Caki2 (cell line): Measurements from ENCODE around the gene UBXN10. TPM values are rescaled to one million over a fixed set of nuclear protein-coding genes. Genes with fewer than 3 reads are reported as not detected.
"Not testable (repeated sequence)": the region's sequence is repeated elsewhere in the genome, so short reads cannot be mapped to it uniquely, and the experiment has no call there.

ENCODE experiments used
- DNase-seq: peaks from one replicate; pipeline ENCODE4 v3.0.0-alpha.2; 2015; ENCODE audit warnings: low read depth
- in situ Hi-C: cut with HindIII; loops from 2 replicates; pipeline ENCODE4 v1.10.0; 2016; ENCODE audit warnings: low sequenced_read_pairs, low pct_unique_long_range_greater_than_20kb, mixed read lengths
- total RNA-seq: library from RNA; depleted of rRNA; stranded (reverse); fragments of >200 nt; shearing (Covaris generic); gene quantifications from 2 replicates; pipeline ENCODE4 v1.2.3, GENCODE V29; 2014; ENCODE audit warnings: low replicate concordance; rRNA removed

UBXN10 gene
- total RNA-seq, 1 experiment from 2014 or later = not detected

DNA sequence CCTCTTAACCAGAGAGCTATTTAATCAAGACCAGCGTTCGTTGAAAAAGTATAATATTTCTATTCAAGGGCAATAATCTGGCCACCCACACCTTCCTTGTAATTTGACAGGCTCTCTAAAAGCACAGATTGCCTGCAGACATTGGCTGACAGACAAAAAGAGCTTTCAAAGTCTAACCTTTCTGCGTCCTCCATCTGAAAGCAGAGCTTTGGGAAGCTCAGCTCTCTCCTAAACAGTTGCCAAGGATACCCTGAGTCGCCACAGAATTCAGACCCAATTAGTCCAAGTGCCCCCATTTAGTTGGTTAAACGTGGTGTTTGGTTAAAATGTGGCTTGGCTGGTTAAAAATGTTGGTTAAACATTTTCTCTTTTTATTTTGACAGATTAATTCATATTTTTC lies 34.1 kb downstream of the UBXN10 start:
- DNase-seq = no peak
- in situ Hi-C loops = no loop called here

DNA sequence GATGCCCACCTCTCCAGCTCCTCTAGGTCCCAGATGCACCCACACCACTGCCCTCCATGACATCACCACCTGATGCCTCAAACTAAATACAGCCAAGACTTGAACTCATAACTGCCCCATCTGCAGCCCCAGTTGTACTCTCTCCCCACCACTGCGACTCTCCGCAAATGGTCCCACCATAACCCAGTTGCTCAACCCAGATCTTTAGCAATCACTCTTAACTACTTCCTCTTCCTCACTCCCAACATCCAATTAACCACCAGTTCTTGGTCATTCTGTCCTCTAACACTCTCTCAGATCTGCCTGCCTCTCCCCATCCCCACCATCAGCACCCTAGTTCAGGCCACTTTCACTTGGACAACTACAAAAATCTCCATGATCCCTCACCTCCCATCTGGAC lies 37.2 kb downstream of the UBXN10 start:
- no peak for DNase-seq
- in situ Hi-C loops = no loop called here

DNA sequence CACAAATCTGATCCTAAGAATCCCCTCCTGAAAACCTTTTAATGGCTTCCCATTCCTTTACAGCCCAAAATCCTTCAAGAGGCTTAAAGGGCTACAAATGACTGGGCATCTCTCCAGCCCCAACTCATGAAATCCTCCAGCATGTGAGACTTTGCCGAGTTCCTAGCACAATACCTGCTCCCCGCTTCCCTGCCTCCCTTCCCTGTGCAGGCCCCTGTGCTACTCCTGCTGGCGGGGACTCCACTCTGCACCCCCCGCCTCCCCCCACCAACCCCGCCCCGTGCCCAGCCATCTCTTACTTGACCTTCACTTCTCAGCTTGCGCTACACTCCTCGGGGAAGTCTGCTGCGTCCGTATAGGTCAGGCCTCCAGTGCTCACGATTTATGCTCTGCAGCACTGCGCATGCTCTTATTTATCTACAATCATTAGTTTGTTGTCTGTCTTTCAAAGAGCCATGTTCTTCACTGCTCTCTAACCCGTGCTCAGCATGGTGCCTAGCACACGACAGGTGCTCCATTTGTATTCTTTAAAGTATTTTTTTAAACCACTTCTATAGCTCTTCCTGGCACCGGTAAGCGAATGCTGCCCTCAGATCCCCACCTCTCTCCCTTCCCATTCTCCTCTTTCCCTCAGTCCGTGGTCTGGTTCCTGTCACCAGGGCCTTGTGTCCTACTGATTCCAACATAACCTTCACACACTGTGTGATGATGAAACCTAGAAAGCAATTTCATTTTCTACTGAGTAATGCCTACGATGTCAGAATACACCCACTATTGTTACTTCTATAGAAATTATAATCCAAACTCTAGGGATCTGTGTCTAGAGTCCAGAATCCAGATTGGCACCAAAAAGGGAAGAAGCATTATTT lies 37.9 kb downstream of the UBXN10 start:
- no peak for DNase-seq
- in situ Hi-C loops = no loop called here

DNA sequence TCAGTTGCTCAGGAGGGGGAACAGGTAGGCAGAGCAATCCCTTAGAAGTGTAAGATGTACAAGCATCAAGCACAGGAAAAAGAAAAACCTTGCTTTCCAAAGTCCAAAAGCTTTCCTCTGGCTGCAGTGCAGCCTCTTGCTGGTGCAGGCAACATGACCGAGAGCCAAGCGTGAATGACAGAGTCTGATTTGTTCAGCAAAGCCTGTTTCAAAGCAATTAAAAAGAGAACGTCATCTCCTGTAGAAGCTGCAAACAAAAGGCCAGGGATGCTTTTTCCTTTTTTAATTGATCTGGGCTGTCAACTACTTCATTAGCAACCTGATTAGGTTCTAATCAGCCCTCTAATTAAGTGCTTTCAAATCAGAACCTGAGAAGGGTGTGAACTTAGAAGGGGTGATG lies 38.6 kb downstream of the UBXN10 start:
- in situ Hi-C loops = no loop called here
- no peak for DNase-seq

DNA sequence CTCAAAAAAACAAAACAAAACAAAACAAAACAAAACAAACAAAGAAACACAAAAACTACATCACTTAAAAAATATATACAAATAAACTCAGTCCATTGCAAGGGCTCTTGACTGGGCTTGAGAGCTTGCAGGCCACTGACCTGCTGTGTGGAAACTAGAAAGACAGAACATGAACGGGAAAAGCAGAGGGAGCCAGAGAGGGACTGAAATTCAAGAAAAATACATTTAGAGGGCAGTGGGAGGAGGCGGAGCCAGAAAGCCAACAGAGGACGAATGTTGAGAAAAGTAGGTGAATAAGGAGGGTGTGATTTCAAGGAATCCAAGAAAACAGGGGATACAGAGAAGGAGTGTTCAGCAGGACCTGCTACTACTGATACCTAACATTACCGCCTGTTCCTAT lies 41.8 kb downstream of the UBXN10 start:
- in situ Hi-C loops = no loop called here
- DNase-seq = no peak

DNA sequence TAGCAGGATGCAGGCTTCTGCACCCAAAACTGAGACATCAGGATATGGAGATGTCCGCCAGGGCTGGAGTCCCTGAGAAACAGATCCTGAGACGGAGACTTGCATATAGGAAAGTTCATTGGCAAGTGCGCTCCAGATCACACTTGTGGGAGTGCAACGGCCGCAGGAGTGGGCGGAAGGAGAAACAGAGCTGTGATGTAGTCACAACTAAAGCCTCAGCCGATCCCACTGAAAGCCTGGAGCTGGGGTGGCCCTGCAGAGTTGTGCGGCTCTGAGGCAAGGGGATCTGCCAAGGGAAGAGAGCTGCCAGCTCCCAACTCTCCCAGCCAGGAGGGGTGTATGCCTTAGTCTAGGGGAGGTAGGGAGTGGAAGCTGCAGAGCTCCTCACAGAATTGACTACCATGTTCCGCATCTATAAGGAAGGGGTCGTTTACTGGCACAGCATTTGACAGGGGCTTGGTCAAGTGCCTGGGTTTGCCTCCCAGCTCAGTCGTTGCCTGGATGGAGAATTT lies 42.5 kb downstream of the UBXN10 start:
- in situ Hi-C loops = no loop called here

DNA sequence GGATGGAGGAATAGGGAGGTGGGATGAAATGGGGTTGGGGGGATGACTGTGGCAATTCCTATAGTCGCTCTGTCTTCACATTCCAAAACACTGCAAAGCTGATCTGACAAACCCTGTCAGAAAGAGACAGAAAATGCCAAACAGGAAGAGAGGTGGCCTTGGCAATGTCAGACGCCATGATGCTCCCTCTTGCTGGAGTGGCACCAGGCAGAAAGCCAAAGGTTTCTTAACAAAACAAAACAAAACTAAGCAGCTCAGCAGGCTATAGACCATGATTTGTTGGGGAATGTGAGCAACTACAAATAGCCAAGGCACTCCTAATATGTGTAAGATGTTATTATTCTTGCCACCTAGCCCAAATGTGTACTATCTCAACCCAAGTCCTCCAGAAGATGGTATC lies 43.3 kb downstream of the UBXN10 start:
- DNase-seq = no peak
- in situ Hi-C loops = no loop called here

More for the DNA sequence above, 42.5 kb downstream of the UBXN10 start:
- DNase-seq = no peak

DNA sequence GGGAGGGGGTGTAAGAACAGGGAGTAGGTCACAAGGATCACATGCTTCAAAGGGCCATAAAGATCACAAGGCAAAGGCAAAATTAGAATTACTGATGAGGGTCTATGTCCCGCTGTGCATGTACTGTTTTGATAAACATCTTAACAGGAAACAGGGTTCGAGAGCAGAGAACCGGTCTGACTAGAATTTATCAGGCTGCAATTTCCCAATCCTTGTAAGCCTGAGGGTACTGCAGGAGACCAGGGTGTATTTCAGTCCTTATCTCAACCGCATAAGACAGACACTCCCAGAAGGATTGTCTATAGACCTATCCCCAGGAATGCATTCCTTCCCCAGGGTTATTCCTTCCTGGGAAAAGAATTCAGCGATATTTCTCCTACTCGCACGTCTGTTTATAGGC lies 46.7 kb downstream of the UBXN10 start:
- in situ Hi-C loops = not testable (repeated sequence)

DNA sequence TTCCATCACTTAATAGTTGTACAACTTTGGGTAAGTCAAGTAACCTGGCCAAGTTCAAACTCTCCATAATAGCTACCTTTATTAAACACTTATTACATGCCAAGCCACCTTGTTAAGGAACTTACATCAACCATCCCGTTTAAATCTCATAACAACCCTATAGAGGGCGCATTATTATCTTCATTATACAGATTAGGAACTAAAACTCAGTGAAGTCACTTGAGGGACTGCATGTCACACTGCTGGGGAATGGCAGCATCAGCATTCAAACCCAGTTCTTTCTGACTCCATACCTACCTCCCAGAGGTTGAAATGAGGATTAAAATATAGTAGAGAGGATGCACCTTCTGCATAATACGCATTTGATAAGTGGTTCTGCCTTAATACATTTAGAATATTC lies 47.5 kb downstream of the UBXN10 start:
- in situ Hi-C loops = no loop called here
- DNase-seq = no peak

More for the DNA sequence above, 46.7 kb downstream of the UBXN10 start:
- DNase-seq = not testable (repeated sequence)

DNA sequence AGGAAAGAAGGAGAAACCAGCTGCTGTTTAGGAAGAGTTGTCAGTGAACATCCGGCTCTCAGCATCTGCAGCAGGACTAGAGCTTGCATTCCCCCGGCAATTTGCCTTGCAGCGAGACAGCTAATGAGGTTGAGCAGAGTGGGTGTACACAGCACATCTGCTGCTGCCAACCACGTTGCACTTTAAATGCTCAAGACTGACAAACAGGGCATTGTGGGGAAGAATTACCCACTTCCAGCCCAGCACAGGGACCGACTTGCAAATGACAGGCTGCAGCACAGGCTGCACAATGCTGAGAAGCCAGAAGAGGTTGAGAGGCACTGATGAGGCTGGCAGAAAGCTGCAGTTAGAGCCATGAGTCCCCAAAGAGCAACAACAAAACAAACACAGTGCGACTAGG lies 48.0 kb downstream of the UBXN10 start:
- no peak for DNase-seq
- in situ Hi-C loops = no loop called here

DNA sequence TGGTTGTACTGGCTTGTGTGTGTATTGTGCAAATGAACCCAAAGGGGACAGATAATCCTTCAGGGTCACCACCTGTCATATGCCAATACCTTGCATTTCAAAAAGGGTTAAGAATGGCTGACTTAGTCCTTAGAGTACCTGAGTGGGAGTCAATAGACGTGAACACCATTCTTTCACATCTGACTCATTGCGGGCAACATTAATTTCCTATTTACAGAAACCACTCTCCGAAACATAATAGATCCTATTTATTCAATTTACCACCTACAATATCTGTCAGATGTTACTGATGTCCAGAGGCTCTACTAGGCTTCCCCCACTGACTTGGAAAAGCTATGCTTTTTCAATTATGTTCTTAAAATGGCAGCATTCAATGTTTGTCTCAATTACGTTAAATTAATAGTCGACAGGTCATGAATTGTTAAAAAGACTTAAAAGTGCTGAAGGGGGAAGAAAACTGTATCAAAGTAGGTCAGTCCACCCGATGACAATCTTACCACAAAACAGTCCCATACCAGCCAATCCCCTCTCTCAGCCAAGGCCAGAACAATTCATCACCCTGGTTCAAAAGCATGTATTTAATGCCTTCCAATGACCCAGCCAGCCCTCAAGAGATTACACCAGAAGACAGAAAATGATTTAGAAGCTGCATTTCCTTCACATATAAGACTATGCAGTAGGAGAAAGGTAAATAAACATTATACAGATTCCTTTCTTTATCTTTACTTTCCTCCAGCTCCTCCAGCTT lies 49.1 kb downstream of the UBXN10 start:
- no peak for DNase-seq
- in situ Hi-C loops = no loop called here

DNA sequence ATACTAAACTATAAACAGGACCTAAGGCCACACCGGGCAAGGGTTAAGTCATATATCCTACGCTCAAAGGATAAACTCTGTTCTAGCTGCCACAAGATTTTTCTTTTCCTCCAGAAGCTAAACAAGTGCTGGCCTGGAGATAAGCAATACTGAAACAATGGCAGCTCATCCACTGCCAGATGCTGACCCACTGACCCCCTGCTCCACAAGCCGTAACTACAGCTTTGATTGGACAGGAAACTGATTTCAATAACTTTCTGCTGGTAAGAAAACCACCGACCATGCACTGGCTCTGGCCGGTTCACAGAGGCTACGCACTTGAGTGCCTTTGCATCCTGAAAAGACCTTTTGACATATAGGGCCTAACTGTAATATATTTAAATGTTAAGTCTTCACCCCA lies 51.8 kb downstream of the UBXN10 start:
- no peak for DNase-seq
- in situ Hi-C loops = no loop called here

DNA sequence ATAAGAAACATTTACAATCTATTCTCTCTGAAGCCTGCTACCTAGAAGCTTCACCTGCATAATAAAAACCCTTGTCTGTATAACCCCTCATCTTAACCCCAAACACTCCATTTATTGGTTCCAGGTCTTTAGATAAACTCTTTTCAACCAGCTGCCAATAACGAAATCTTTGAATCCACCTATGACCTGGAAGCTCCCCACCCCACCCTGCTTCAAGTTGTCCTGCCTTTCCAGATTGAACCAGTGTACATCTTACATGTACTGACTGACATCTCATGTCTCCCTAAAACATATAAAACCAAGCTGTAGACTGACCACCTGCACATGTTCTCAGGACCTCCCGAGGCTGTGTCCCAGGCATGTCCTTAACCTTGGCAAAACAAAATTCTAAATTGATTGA lies 54.1 kb downstream of the UBXN10 start:
- no peak for DNase-seq
- in situ Hi-C loops = no loop called here

DNA sequence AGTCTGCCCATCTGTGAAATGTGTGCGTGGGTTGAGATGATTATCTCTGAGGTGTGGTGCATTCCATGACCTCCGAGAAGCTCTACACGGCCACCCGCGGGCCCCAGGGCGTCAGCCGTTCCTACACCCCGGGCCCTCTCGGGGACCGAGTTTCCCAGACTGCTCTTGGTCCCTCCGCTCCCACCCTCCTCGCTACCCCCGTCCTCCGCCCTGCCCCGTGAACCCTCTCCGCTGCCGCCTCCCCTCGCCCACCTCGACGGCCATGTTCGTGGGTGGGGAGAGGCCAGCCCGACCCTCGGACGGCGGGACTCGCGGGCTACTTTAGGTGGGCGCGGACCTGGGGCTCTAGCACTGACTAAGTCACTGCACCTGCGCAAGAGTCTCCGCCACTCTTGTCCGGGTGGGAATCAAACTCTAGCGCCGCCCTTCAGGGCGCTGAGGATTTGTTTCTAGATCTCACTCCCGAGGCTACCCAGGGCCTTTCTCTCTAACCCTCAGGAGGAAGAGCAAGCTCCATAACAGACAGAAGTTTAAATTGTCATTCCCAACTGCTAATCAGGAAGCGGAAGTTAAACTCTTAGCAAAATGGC lies 57.1 kb downstream of the UBXN10 start:
- in situ Hi-C loops = no loop called here
- no peak for DNase-seq

Other genes starting within 250 kb of the UBXN10 start
- gene PLA2G2A, start 206.5 kb upstream of the UBXN10 start, total RNA-seq = not detected in 2 replicates
- not detected in 2 replicates for gene PLA2G5, start 115.9 kb upstream of the UBXN10 start, total RNA-seq
- not detected in 2 replicates for gene PLA2G2D, start 66.6 kb upstream of the UBXN10 start, total RNA-seq
- gene PLA2G2F, start 46.8 kb upstream of the UBXN10 start, total RNA-seq = not detected in 2 replicates
- gene PLA2G2C, start 422 bp downstream of the UBXN10 start, total RNA-seq = not detected in 2 replicates
- gene VWA5B1, start 104.8 kb downstream of the UBXN10 start, total RNA-seq = not detected in 2 replicates